Measurements from ENCODE around the gene MID1.

Gene MID1

DNA sequence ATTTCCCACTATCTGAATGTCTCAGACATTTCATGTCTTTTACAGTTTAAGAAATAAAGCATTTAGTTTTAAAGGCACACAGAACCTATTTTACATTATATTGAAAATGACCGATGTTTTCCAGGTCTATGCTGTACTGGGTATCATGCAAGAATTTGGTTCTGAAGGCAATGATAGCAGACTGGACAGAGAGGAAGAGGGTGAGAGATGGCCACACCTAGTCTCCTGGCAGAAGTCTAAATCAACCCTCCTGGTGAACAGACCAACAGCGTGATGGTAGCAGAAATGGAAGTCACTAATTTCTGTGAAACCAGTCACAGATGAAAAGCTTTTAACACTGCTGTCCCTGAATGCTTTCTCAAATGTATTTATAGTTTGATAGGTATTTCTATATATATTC lies 41.9 kb downstream of the MID1 start:
- Histone ChIP-seq H3K27ac (ENCODE audit: low read depth, low read length) (peak overlapping the region; percentile 100), H3K27me3 (ENCODE audit: insufficient read depth, low read length) (no peaks in the 10 kb centered on the region), H3K36me3 (ENCODE audit: insufficient read depth, low read length) (peaks cover 5% of the 10 kb centered on the region; the same call in 1 of the 2 replicates), H2AFZ (ENCODE audit: low read length, unreplicated experiment) (no peak overlapping the region), H3K4me3 (ENCODE audit: low read depth, low read length) (peak overlapping the region; percentile 3), H3K4me1 (ENCODE audit: control insufficient read depth, insufficient read depth, low read length, unreplicated experiment) (peaks cover 65% of the 10 kb centered on the region), H3K79me2 (ENCODE audit: control insufficient read depth, insufficient read depth, low read length, unreplicated experiment) (peaks cover 58% of the 10 kb centered on the region)

DNA sequence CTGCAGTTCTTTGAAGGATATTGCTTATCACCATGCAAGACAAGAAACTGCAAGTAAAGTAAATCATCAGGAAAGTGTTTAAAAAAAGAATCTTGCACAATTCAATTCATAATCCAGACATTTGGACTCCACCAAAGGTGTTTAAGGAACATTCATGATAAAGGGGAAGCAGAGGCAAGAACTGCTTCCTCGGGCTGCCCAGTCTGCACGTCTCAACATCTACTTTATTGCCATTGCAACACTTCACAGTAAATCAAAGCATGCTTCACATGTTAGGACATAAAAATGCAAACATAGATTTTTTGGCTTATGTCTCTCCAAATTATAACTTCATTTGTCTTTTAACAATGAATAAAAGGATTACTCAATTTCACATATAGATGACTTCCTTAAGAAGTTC lies 42.5 kb downstream of the MID1 start:
- Histone ChIP-seq H3K27me3 (ENCODE audit: insufficient read depth, low read length) (no peaks in the 10 kb centered on the region), H2AFZ (ENCODE audit: low read length, unreplicated experiment) (no peak overlapping the region), H3K79me2 (ENCODE audit: control insufficient read depth, insufficient read depth, low read length, unreplicated experiment) (peaks cover 65% of the 10 kb centered on the region), H3K4me1 (ENCODE audit: control insufficient read depth, insufficient read depth, low read length, unreplicated experiment) (peaks cover 65% of the 10 kb centered on the region), H3K4me3 (ENCODE audit: low read depth, low read length) (peak overlapping the region; percentile 3), H3K36me3 (ENCODE audit: insufficient read depth, low read length) (no peaks in the 10 kb centered on the region), H3K27ac (ENCODE audit: low read depth, low read length) (peak overlapping the region; percentile 100)

DNA sequence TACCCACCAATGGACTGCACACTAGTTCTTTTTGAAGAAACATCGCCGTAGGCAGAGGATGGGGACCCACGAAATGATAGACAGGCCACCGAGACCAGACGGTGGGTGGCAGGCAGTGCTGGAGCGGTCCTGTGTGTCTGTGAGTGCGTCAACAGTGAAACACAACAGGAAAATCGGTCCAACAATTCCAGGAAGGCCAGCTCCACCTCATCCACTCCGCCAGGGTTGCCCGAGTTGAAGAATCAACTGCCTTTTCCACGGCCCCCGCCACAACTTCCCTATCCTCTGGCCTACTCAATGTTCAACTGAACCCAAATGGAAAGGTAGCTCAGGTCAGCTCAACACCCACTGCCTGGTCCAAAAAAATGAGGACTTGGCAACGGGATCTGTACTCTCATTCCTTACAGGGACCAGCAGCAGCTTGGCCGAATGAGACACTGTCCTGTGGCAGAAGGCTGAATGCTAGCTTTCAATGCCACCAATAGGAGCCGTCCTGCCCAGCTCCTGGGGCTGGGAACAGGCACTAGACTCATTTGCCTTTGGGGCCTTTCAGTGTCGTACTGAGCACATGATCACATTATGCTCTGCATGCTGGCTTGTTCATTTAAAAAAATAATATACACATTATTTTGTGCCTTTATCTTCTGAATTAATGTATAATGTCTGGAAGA lies 43.5 kb downstream of the MID1 start:
- Histone ChIP-seq H3K27me3 (ENCODE audit: insufficient read depth, low read length) (no peaks in the 10 kb centered on the region), H3K36me3 (ENCODE audit: insufficient read depth, low read length) (no peaks in the 10 kb centered on the region), H3K79me2 (ENCODE audit: control insufficient read depth, insufficient read depth, low read length, unreplicated experiment) (peaks cover 67% of the 10 kb centered on the region)

DNA sequence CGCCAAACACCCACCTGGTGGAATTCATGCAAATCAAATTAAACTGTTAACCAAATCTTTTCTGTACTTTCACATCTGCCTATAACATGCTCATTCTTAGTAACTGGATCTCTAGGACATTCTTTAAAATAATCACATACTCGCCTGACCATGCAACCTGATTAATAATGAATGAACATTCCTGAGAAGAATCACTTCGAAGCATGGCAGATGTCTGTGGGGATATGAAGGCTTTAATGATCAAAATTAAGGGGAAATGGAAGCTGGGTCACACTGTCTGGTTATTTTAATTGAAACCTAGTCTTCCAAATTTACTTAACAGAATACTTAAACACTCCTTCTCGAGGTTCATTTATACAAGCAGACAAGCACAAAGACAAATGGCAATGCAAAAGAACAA lies 44.2 kb downstream of the MID1 start:
- Histone ChIP-seq H3K36me3 (ENCODE audit: insufficient read depth, low read length) (no peaks in the 10 kb centered on the region), H3K4me1 (ENCODE audit: control insufficient read depth, insufficient read depth, low read length, unreplicated experiment) (peaks cover 60% of the 10 kb centered on the region), H3K79me2 (ENCODE audit: control insufficient read depth, insufficient read depth, low read length, unreplicated experiment) (peaks cover 61% of the 10 kb centered on the region), H2AFZ (ENCODE audit: low read length, unreplicated experiment) (no peak overlapping the region), H3K27me3 (ENCODE audit: insufficient read depth, low read length) (no peaks in the 10 kb centered on the region), H3K27ac (ENCODE audit: low read depth, low read length) (no peak overlapping the region), H3K4me3 (ENCODE audit: low read depth, low read length) (no peak overlapping the region)

More for the DNA sequence above, 43.5 kb downstream of the MID1 start:
- Histone ChIP-seq H3K4me3 (ENCODE audit: low read depth, low read length) (no peak overlapping the region), H3K4me1 (ENCODE audit: control insufficient read depth, insufficient read depth, low read length, unreplicated experiment) (peaks cover 57% of the 10 kb centered on the region), H3K27ac (ENCODE audit: low read depth, low read length) (peak overlapping the region; percentile 19; the same call in 1 of the 2 replicates), H2AFZ (ENCODE audit: low read length, unreplicated experiment) (no peak overlapping the region)

DNA sequence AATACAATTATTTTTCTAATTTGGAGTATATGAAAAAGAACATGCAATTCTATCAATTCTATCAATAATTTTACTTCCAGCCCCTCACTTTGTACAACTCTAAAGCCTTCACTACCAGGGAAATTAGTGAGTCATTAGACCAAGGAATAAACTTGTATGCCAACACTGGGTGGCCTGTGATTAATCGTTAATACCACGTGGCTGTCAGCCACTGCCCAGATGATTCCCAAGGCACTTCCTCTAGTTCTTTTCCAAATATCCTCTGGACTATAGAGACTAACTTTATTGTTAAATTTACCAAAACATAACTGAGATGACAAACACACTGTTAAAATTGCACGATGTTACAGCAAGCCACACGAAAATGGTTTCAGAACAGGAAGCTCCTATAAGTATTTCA lies 45.7 kb downstream of the MID1 start:
- peak overlapping the region; percentile 43; the same call in 1 of the 2 replicates for H3K27ac ChIP-seq (ENCODE audit: low read depth, low read length)
- peaks cover 68% of the 10 kb centered on the region for H3K79me2 ChIP-seq (ENCODE audit: control insufficient read depth, insufficient read depth, low read length, unreplicated experiment)
- peaks cover 67% of the 10 kb centered on the region for H3K4me1 ChIP-seq (ENCODE audit: control insufficient read depth, insufficient read depth, low read length, unreplicated experiment)
- no peaks in the 10 kb centered on the region for H3K36me3 ChIP-seq (ENCODE audit: insufficient read depth, low read length)
- 0 out of 2 replicates have a peak overlapping the region, but pooled peaks have one; percentile 8 for H3K4me3 ChIP-seq (ENCODE audit: low read depth, low read length)
- no peaks in the 10 kb centered on the region for H3K27me3 ChIP-seq (ENCODE audit: insufficient read depth, low read length)
- no peak overlapping the region for H2AFZ ChIP-seq (ENCODE audit: low read length, unreplicated experiment)

DNA sequence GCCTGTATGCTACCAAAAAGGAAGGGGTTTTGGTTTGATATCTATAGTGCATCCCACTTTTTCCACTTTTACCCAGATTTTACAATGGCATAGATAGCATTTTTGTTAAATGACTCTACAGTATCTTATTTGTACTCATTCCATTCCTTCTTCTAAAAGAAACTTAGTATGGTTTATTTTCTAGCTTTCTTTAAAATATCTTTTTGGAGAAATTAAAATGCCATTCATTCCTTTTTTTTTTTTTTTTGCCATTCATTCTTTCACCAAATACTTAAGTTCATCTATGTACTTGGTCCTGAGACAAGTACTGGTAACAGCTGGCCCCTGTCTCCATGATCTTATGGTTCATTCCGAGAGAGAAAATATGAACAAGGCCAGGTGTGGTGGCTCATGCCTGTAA lies 49.1 kb downstream of the MID1 start:
- H3K27ac ChIP-seq (ENCODE audit: low read depth, low read length): peak overlapping the region; percentile 51
- peaks cover 65% of the 10 kb centered on the region for H3K79me2 ChIP-seq (ENCODE audit: control insufficient read depth, insufficient read depth, low read length, unreplicated experiment)

DNA sequence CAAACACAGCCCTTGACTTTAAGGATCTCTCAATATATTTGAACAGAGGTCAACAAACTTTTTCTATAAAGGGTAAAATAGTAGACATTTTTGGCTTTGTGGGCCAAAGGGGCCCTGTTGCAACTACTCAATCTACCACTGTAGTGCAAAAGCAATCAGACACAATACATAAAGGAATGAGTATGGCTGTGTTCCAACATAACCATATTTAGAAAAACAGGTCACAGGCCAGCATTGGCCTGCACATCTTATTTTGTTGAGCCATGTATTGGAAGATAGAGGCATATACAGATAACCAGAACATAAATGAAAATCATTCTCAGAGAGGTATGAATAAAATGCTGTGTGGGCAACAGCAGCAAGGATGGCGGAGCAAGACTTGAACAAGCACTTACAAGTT lies 49.8 kb downstream of the MID1 start:
- Histone ChIP-seq H3K27ac (ENCODE audit: low read depth, low read length) (peak overlapping the region; percentile 51), H3K27me3 (ENCODE audit: insufficient read depth, low read length) (no peaks in the 10 kb centered on the region), H3K4me3 (ENCODE audit: low read depth, low read length) (peak overlapping the region; percentile 43; the same call in 1 of the 2 replicates), H3K79me2 (ENCODE audit: control insufficient read depth, insufficient read depth, low read length, unreplicated experiment) (peaks cover 60% of the 10 kb centered on the region), H2AFZ (ENCODE audit: low read length, unreplicated experiment) (no peak overlapping the region), H3K4me1 (ENCODE audit: control insufficient read depth, insufficient read depth, low read length, unreplicated experiment) (peaks cover 49% of the 10 kb centered on the region), H3K36me3 (ENCODE audit: insufficient read depth, low read length) (peaks cover 13% of the 10 kb centered on the region; the same call in 1 of the 2 replicates)

More for the DNA sequence above, 49.1 kb downstream of the MID1 start:
- Histone ChIP-seq H3K4me1 (ENCODE audit: control insufficient read depth, insufficient read depth, low read length, unreplicated experiment) (peaks cover 48% of the 10 kb centered on the region), H3K36me3 (ENCODE audit: insufficient read depth, low read length) (peaks cover 13% of the 10 kb centered on the region; the same call in 1 of the 2 replicates), H3K27me3 (ENCODE audit: insufficient read depth, low read length) (no peaks in the 10 kb centered on the region), H3K4me3 (ENCODE audit: low read depth, low read length) (peak overlapping the region; percentile 43; the same call in 1 of the 2 replicates), H2AFZ (ENCODE audit: low read length, unreplicated experiment) (peak overlapping the region; percentile 14)

DNA sequence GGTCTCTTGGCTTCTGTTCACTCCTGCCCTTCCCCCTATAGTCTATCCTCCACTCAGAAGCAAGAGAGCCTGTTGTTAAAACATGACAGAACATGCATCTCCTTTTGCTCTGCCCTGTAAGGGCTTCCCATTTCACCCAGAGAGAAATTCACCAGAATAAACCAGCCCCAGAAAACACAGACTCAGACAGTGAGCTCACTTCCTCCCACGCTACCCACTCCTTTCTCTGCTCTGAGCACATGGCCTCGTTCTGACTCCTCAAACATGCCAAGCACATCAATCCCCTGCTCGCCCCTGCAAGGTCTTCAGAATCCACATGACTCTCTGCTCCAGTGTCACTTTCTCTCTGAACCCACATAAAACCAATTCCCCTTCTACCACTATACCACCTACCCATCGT lies 50.4 kb downstream of the MID1 start:
- Histone ChIP-seq H3K79me2 (ENCODE audit: control insufficient read depth, insufficient read depth, low read length, unreplicated experiment) (peaks cover 57% of the 10 kb centered on the region), H3K27ac (ENCODE audit: low read depth, low read length) (peak overlapping the region; percentile 51), H3K4me1 (ENCODE audit: control insufficient read depth, insufficient read depth, low read length, unreplicated experiment) (peaks cover 42% of the 10 kb centered on the region), H3K36me3 (ENCODE audit: insufficient read depth, low read length) (peaks cover 13% of the 10 kb centered on the region; the same call in 1 of the 2 replicates), H2AFZ (ENCODE audit: low read length, unreplicated experiment) (peak overlapping the region; percentile 38), H3K27me3 (ENCODE audit: insufficient read depth, low read length) (no peaks in the 10 kb centered on the region), H3K4me3 (ENCODE audit: low read depth, low read length) (no peak overlapping the region)

DNA sequence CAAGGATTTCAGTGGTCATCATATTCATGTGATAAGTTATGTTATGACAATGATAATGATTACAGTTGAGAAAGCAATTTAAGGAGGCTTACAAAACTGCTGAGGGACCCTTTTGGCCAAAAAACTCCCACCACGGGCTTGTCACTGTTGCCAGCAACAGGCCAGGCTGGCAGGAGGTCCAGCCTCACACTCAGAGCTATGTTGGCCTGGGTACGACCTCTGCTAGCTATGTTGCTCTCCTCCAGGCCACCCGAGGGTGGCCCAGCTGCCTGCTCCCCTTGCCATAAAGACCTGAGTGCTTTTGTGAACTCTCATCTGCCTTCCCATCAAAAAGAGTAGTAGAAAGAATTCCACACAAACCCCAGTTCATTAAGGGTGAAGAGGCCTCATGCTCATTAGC lies 52.0 kb downstream of the MID1 start:
- H3K27ac ChIP-seq (ENCODE audit: low read depth, low read length): no peak overlapping the region
- peaks cover 20% of the 10 kb centered on the region; the same call in 1 of the 2 replicates for H3K36me3 ChIP-seq (ENCODE audit: insufficient read depth, low read length)
- peaks cover 31% of the 10 kb centered on the region for H3K4me1 ChIP-seq (ENCODE audit: control insufficient read depth, insufficient read depth, low read length, unreplicated experiment)
- no peaks in the 10 kb centered on the region for H3K27me3 ChIP-seq (ENCODE audit: insufficient read depth, low read length)
- peaks cover 47% of the 10 kb centered on the region for H3K79me2 ChIP-seq (ENCODE audit: control insufficient read depth, insufficient read depth, low read length, unreplicated experiment)
- H3K4me3 ChIP-seq (ENCODE audit: low read depth, low read length): no peak overlapping the region
- no peak overlapping the region for H2AFZ ChIP-seq (ENCODE audit: low read length, unreplicated experiment)

DNA sequence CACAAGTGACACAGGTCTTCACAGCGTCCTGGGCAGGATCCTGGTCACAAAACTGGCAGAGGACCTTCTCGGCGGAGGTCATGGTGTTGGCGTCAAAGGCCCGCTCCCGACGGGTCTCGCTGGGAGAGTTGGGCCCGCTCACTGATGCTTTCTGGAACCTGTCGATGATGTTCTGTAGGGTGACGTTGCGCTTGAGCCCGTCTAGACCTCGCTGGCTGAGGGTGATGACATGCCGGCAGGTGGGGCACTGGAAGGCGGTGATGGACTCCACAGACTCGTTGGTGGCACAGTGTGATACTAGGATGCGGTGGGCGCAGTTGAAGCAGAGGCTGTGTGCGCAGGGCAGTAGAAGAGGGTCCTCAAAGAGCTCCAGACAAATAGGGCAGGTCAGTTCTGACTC lies 53.2 kb downstream of the MID1 start:
- Histone ChIP-seq H3K4me3 (ENCODE audit: low read depth, low read length) (no peak overlapping the region), H3K79me2 (ENCODE audit: control insufficient read depth, insufficient read depth, low read length, unreplicated experiment) (peaks cover 36% of the 10 kb centered on the region), H3K4me1 (ENCODE audit: control insufficient read depth, insufficient read depth, low read length, unreplicated experiment) (peaks cover 31% of the 10 kb centered on the region), H3K27ac (ENCODE audit: low read depth, low read length) (no peak overlapping the region), H2AFZ (ENCODE audit: low read length, unreplicated experiment) (no peak overlapping the region), H3K36me3 (ENCODE audit: insufficient read depth, low read length) (peaks cover 20% of the 10 kb centered on the region), H3K27me3 (ENCODE audit: insufficient read depth, low read length) (no peaks in the 10 kb centered on the region)

DNA sequence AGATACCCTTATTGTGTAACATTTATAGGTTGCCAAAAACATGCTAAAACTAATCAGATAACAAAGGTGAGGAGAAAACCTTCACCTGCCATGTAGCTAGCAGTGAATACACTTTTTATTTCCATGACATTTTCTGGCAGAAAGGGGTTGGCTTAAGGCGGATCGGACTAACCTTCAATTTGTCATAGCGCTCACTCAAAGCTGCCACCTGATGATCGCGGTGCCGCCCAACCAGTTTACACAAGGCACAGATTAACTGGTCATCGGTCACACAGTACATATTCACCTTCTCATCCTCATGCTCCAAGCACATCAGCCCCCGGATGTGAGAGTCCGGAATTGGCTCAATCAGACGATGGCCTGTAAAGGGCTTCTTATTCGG lies 53.7 kb downstream of the MID1 start:
- peaks cover 30% of the 10 kb centered on the region for H3K4me1 ChIP-seq (ENCODE audit: control insufficient read depth, insufficient read depth, low read length, unreplicated experiment)
- no peak overlapping the region for H3K4me3 ChIP-seq (ENCODE audit: low read depth, low read length)
- H3K36me3 ChIP-seq (ENCODE audit: insufficient read depth, low read length): peaks cover 20% of the 10 kb centered on the region
- H3K27ac ChIP-seq (ENCODE audit: low read depth, low read length): no peak overlapping the region
- H3K27me3 ChIP-seq (ENCODE audit: insufficient read depth, low read length): no peaks in the 10 kb centered on the region
- no peak overlapping the region for H2AFZ ChIP-seq (ENCODE audit: low read length, unreplicated experiment)
- peaks cover 36% of the 10 kb centered on the region for H3K79me2 ChIP-seq (ENCODE audit: control insufficient read depth, insufficient read depth, low read length, unreplicated experiment)
